Common myeloid progenitor, CD34-positive (primary cell): Measurements from ENCODE around the gene HYAL1.

Source experiments
- CTCF ChIA-PET: fragments of 350-600 bp; sonication (Branson Sonifier 250); formaldehyde crosslinking; loops from one replicate; lab custom pipeline; 2021; ENCODE audit warnings: antibody characterized with exemption; lab: Charles Lee
- POLR2A ChIA-PET: fragments of 350-600 bp; sonication (Branson Sonifier 250); formaldehyde crosslinking; loops from one replicate; lab custom pipeline; 2021; ENCODE audit warnings: antibody characterized with exemption; lab: Charles Lee
- DNase-seq, 3 donors: peaks; one replicate each; pipeline versions ENCODE4 v3.0.0 to v3.0.0-alpha.2; 2013
- H3K27ac ChIP-seq, 2 experiments: 1 replicate in 1 of 2; 2 replicates in 1 of 2; pipeline ENCODE4 v1.7.0; 2013; ENCODE audit warnings: inconsistent platforms in 2 of 2, low read length in 2 of 2, mild to moderate bottlenecking in 2 of 2, low read depth in 1 of 2, moderate library complexity in 1 of 2; ENCODE audit not compliant: severe bottlenecking in 2 of 2, insufficient read depth in 1 of 2, poor library complexity in 1 of 2
- H3K27me3 ChIP-seq, 5 experiments: replicated peaks in 2 of 5; 1 replicate in 3 of 5; 2 replicates in 2 of 5; pipeline versions ENCODE4 v1.6.1 to v1.7.0; 2013; ENCODE audit warnings: low read length in 4 of 5, mild to moderate bottlenecking in 2 of 5, moderate library complexity in 2 of 5, inconsistent platforms in 1 of 5; ENCODE audit not compliant: insufficient read depth in 5 of 5, control insufficient read depth in 4 of 5
- H3K36me3 ChIP-seq, 4 experiments: 1 replicate in 2 of 4; 2 replicates in 2 of 4; pipeline versions ENCODE4 v1.6.1 to v1.7.0; 2013; ENCODE audit warnings: low read length in 3 of 4, control low read depth in 1 of 4, mild to moderate bottlenecking in 1 of 4; ENCODE audit not compliant: control insufficient read depth in 4 of 4, insufficient read depth in 4 of 4
- H3K4me1 ChIP-seq, 4 experiments: 1 replicate in 3 of 4; 2 replicates in 1 of 4; pipeline versions ENCODE4 v1.6.1 to v1.7.1; 2013; ENCODE audit warnings: low read length in 3 of 4, mild to moderate bottlenecking in 3 of 4, control low read depth in 1 of 4, inconsistent platforms in 1 of 4, moderate library complexity in 1 of 4; ENCODE audit not compliant: control insufficient read depth in 4 of 4, insufficient read depth in 4 of 4; ENCODE audit errors: control extremely low read depth in 1 of 4
- H3K4me3 ChIP-seq, 7 experiments: 1 replicate in 4 of 7; 2 replicates in 3 of 7; pipeline versions ENCODE4 v1.5.1 to v1.7.0; 2013; ENCODE audit warnings: mild to moderate bottlenecking in 7 of 7, low read length in 6 of 7, moderate library complexity in 6 of 7, inconsistent platforms in 2 of 7, low read depth in 2 of 7, control low read depth in 1 of 7; ENCODE audit not compliant: insufficient read depth in 4 of 7, control insufficient read depth in 1 of 7; ENCODE audit errors: extremely low read depth in 1 of 7
- H3K9me3 ChIP-seq, 5 experiments: 1 replicate in 4 of 5; 2 replicates in 1 of 5; pipeline versions ENCODE4 v1.6.1 to v1.7.1; 2013; ENCODE audit warnings: low read length in 4 of 5, mild to moderate bottlenecking in 2 of 5, inconsistent platforms in 1 of 5, low read depth in 1 of 5, moderate library complexity in 1 of 5; ENCODE audit not compliant: control insufficient read depth in 4 of 5, insufficient read depth in 2 of 5; ENCODE audit errors: control extremely low read depth in 1 of 5
- WGBS: methylation state at CpG from one replicate; pipeline ENCODE4 v1.1.5; 2013; ENCODE audit not compliant: insufficient coverage; 5-methylcytosine and 5-hydroxymethylcytosine counted together

The HYAL1 gene

DNA sequence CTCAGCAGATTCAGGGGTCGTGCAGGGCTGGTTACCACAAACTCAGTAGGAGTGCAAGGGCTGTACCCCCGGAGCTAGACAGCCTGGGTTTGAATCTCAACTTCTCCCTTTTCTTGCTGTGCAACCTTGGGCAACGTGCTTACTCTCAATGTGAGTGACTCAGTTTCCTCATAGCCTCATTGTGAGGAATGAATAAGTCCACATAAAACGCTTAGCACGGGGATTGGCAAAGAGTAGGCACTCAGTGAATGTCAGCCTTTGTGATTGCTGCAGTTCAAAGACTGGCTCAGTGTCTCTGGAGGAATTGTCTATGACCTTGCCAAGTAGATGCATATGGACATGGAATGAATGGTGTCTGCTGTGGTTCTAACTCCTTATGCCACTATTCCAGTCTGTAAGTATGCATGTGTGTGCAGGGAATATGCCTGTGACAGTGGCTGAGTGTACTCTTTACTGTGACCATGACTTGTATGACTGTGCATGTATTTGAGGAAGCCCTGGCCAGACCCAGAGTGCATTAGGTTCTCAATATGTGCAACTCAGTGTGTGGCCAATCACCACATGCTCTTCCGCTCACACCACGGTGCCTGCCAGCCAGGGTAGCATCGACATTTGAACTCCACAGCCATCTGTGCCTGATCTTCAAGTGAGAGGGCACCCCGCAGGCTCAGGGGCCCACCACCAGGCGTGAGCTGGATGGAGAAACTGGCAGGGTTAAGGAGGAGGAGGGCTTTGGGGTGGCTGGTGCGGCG, 3.3 kb downstream of the HYAL1 start:
- H3K36me3 ChIP-seq: peaks cover 0 to 18% (median 9%) of the 10 kb centered on the region in 4 experiments
- DNase-seq: peak; percentile 49 to 85 (median 83)

DNA sequence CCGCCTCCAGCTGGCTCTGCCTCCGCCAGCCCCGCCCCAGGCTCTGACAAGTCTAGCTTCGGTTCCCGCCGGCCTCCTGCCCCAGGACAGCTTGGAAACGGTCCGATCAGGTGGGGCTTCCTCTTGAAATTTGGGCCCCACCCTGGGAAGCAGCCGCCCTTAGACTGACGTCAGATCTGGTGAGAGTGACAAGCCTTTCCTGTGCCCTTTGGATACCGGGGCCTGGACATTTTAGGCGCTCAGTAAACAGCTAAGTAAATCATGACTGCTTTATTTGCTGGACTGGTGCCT, 3.8 kb downstream of the HYAL1 start:
- no peak for DNase-seq
- WGBS: 1% methylated on average over 12 of the region's 12 CpGs
- Histone ChIP-seq H3K27ac (peak overlapping the region; percentile 66 to 86), H3K4me1 (peaks cover 7 to 34% (median 31%) of the 10 kb centered on the region in 4 experiments), H3K9me3 (no peaks in the 10 kb centered on the region), H3K27me3 (no peaks in the 10 kb centered on the region), H3K4me3 (peak overlapping the region; percentile 31 to 74 (median 69)), H3K36me3 (peaks cover 0 to 19% (median 9%) of the 10 kb centered on the region in 4 experiments)
- POLR2A ChIA-PET: interaction anchor here (0.6 to 1.0 kb wide), 3 partner anchors 16 to 33 kb away, joined by 3 to 4 read pairs (median 4); partner anchors contain the start of gene TUSC2
- CTCF ChIA-PET: interaction anchor here (0.7 to 5.5 kb wide), 11 partner anchors 10 to 462 kb away, joined by 3 to 46 read pairs (median 3); partner anchors contain the start of genes HYAL2, LSMEM2, SEMA3B and TUSC2

More for the DNA sequence above, 3.3 kb downstream of the HYAL1 start:
- ChIA-PET POLR2A (interaction anchor here (0.7 to 1.0 kb wide), 2 partner anchors 15 to 28 kb away, joined by 3 to 4 read pairs; partner anchors contain the start of gene TUSC2), CTCF (interaction anchor here (0.6 to 5.5 kb wide), 11 partner anchors 12 to 462 kb away, joined by 3 to 46 read pairs (median 4); partner anchors contain the start of genes HYAL2, LSMEM2, SEMA3B and TUSC2)
- Histone ChIP-seq H3K27ac (peak overlapping the region; percentile 66 to 86), H3K27me3 (no peaks in the 10 kb centered on the region), H3K9me3 (no peaks in the 10 kb centered on the region), H3K4me1 (peaks cover 7 to 34% (median 31%) of the 10 kb centered on the region in 4 experiments), H3K4me3 (peak overlapping the region; percentile 31 to 74 (median 69))
- WGBS: 45% methylated on average over 10 of the region's 12 CpGs

DNA sequence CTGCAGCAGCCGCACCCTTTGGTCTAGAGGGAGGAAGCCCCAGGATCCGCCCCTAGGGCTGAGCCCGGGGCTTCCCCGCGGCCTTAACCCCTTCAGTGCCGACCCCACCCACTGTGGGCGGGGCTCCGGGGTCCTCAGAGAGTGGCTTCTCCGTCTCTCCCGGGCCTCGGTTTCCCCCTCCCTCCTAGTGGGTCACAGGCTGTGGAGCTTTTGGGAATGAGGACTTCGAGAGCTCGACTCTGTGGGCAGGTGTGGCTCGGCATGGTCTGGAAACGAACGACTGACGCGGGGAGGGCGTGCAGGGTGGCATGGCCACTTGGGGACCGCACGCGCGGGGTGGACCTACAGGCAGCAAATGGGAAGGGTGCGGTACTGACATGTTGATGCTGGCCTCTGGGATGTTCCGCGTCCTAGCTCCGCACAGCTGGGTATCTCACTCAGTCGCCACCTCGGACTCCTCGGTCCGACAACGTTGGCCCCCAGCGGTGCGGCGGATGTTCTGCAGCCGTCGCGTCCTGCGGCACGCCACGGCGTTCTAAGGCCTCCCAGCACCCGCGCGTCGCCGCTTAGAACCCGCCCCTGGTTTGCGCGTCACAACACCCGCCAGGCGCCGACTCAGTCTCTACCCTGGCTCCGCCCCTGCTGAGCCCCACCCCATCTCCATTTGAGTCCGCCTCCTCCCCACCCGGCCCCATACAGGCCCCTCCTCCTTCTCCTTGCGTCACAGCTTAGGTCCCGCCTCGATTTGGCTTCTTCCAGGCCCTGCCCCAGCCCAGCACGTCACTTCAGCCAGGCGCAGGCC, 4.3 kb downstream of the HYAL1 start, which contains the start of the genes HYAL3 and NAA80:
TSS of gene HYAL3 (minus strand) at position 570 of the 802 bp plus-strand sequence. CDS start 3,803 bp downstream, outside the sequence.
TSS of gene NAA80 (minus strand) at position 570 of the 802 bp plus-strand sequence. CDS start 1,942 bp downstream, outside the sequence.
- 0% methylated on average over 46 of the region's 61 CpGs for WGBS
- DNase-seq: peak; percentile 99
- ChIA-PET POLR2A (interaction anchor here (0.6 to 1.4 kb wide), 5 partner anchors 16 to 38 kb away, joined by 3 to 5 read pairs (median 4); partner anchors contain the start of gene TUSC2), CTCF (interaction anchor here (0.7 to 5.5 kb wide), 15 partner anchors 10 to 461 kb away, joined by 3 to 46 read pairs (median 3); partner anchors contain the start of genes HYAL2, LSMEM2, SEMA3B and TUSC2)
- H3K9me3 ChIP-seq: no peaks in the 10 kb centered on the region
- H3K27me3 ChIP-seq: no peaks in the 10 kb centered on the region
- peak within 1 kb of the TSS; percentile 59 to 98 (median 80) for H3K4me3 ChIP-seq
- H3K27ac ChIP-seq: peak within 1 kb of the TSS; percentile 66 to 86
- peaks cover 0 to 22% (median 9%) of the 10 kb centered on the region in 4 experiments for H3K36me3 ChIP-seq
- H3K4me1 ChIP-seq: peaks cover 7 to 34% (median 31%) of the 10 kb centered on the region in 4 experiments

DNA sequence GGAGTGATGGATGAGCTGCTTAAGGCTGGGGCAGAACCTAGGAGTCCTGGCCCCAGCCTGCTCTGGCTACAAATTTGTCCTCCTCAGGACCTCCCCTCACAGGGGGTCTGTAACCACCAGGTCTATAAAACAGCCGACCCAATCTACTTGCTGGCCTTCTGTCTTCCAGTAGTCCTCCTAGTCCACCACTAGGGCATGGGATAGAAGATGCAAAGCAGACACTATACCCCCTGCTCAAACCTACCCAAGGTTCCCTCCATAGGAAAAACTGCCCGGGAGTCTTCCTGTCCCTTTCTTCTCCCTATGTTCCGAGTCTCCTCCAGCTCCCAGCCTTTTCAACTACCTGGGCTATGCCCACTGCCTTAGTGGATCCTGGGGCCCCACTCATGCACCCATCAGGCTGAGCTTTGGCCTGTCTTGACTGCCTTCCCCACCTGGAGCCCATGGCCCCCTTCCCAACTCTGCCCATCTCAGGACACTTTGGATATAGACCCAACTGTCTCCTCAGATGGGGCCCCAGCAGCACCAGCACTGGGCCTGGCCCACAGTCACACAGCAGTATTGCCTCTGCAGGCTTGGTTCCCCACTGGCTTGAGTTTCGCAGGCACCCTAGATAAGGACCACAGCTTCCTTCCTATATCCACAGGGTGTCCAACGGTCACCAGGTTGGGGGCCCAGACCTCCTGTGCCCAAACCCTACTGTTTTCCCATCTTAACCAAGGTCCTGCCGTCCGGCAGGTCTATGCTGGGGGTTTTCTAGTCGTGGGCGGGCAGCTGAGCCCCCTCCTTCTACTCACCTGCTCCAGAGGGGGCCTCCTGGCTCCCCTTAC, 5.3 kb downstream of the HYAL1 start:
- Histone ChIP-seq H3K4me3 (peak overlapping the region; percentile 59 to 98 (median 80)), H3K36me3 (peaks cover 0 to 22% (median 9%) of the 10 kb centered on the region in 4 experiments), H3K9me3 (no peaks in the 10 kb centered on the region), H3K27ac (peak overlapping the region; percentile 66 to 86), H3K4me1 (peaks cover 7 to 34% (median 32%) of the 10 kb centered on the region in 4 experiments), H3K27me3 (no peaks in the 10 kb centered on the region)
- 14% methylated on average over 8 of the region's 9 CpGs for WGBS
- DNase-seq: peak in 1 of 3 donors; percentile 43
- ChIA-PET POLR2A (interaction anchor here (1.1 to 1.4 kb wide), 2 partner anchors 30 to 39 kb away, joined by 3 to 5 read pairs; partner anchors contain the start of gene TUSC2), CTCF (interaction anchor here (0.8 to 5.5 kb wide), 13 partner anchors 10 to 82 kb away, joined by 3 to 46 read pairs (median 3); partner anchors contain the start of gene HYAL2)

DNA sequence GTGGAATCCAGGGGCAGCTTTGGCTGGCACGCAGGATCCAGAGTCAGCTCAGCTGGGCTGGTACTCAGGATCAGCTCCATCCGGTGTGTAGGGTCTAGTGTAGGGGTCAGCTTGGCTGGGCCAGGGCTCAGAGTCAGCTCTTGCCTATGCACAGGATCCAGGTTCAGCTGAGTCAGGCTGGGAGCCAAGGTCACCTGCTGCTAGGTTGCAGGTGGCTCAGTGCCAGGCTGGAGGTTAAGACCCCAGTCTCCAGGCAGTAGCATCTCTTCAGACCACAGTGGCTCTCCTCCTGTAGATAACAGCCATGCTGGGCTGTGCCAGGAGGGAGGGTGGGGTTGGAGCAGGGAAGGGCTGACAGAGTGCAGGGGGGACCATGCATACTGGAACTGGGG, 6.0 kb downstream of the HYAL1 start:
- no peak for DNase-seq
- CTCF ChIA-PET: interaction anchor here (0.6 to 5.5 kb wide), 9 partner anchors 9 to 72 kb away, joined by 3 to 46 read pairs (median 4); partner anchors contain the start of gene HYAL2
- H3K36me3 ChIP-seq: peaks cover 0 to 22% (median 9%) of the 10 kb centered on the region in 4 experiments
- H3K4me1 ChIP-seq: peaks cover 7 to 39% (median 39%) of the 10 kb centered on the region in 4 experiments
- H3K27me3 ChIP-seq: no peaks in the 10 kb centered on the region
- 100% methylated on average over 2 of the region's 2 CpGs for WGBS
- no peaks in the 10 kb centered on the region for H3K9me3 ChIP-seq
- H3K27ac ChIP-seq: peak overlapping the region in 1 of 2 experiments; percentile 86
- POLR2A ChIA-PET: interaction anchor here (0.7 kb wide), 1 partner anchor 93 kb away, joined by 3 read pairs; no protein-coding TSS in a partner anchor
- H3K4me3 ChIP-seq: peak overlapping the region in 2 of 7 experiments; percentile 83 to 98
